Renal cortical epithelial cell (primary cell): ENCODE measurements around the gene JARID2. TPM values are rescaled to one million over a fixed set of nuclear protein-coding genes. Genes with fewer than 3 reads are reported as not detected.
"Not testable (repeated sequence)": the region's sequence is repeated elsewhere in the genome, so short reads cannot be mapped to it uniquely, and the experiment has no call there.

ENCODE experiments used
- DNase-seq: peaks from one replicate; pipeline ENCODE4 v3.0.0-alpha.2; 2011; ENCODE audit warnings: low read depth
- total RNA-seq: library from RNA; depleted of rRNA; stranded (reverse); fragments of >200 nt; gene quantifications from 2 replicates; pipeline ENCODE4 v1.2.3, GENCODE V29; 2014

Gene JARID2
- total RNA-seq, 1 donor from 2014 or later: 8.5 TPM

DNA sequence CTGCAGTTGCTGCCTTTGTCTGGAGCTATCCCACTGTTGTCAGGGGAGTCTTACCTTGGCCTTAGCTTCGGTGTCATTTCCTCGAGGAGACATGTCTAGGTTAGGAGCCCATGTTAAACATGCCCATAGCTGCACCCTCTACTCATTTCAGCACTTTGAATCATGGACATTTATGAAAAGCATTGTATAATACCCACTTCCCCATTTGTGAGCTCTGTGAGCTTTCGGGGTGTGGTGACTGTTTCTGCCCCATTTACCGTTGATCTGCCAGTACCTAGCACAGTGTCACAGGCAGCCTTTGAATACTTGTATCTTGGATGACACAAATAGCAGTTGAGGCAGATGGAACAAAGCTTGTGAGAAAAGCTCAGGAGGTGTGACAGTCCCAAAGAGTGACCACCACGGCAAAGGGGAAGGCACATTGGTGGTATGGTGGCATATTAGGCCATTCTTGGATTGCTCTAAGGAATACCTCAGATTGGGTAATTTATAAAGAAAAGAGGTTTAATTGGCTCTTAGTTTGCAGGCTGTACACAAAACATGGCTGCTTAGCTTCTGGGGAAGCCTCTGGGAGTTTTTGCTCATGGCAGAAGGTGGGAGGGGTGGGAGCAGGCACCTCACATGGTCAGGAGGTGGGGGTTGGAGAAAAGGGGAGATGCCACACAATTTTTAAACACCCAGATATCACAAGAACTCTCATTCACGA, 42.0 kb downstream of the JARID2 start:
- no peak for DNase-seq

DNA sequence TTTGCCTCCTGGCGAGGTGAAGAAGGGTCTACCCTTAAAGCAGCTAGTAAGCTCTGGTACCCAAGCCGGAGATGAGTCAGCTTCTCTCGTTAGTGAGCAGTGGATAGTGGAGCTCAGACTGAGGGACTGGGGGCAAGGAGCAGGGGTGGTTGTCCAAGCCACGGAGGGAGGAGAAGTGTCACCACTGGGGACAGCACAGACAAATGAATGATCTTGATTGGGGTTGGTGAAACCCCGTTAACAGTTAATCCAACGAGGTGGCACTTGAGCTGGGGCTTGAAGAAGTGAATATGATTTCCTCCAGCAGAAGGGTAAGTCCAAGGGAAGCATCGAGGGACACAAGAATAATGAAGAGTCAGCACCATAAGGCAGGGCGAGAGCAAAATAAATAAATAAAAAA, 43.0 kb downstream of the JARID2 start:
- DNase-seq: no peak

DNA sequence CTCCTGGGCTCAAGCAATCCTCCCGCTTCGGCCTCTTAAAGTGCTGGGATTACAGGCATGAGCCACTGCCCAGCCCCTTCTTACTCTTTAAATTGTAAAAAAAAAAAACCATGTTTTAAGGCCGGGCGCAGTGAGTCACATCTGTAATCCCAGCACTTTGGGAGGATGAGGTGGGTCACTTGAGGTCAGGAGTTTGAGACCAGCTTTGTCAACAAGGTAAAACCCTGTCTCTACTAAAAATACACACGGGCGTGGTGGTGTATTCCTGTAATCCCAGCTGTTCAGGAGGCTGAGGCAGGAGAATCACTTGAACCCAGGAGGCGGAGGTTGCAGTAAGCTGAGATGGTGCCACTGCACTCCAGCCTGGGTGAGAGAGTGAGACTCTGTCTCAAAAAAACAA, 43.6 kb downstream of the JARID2 start:
- DNase-seq: not testable (repeated sequence)

DNA sequence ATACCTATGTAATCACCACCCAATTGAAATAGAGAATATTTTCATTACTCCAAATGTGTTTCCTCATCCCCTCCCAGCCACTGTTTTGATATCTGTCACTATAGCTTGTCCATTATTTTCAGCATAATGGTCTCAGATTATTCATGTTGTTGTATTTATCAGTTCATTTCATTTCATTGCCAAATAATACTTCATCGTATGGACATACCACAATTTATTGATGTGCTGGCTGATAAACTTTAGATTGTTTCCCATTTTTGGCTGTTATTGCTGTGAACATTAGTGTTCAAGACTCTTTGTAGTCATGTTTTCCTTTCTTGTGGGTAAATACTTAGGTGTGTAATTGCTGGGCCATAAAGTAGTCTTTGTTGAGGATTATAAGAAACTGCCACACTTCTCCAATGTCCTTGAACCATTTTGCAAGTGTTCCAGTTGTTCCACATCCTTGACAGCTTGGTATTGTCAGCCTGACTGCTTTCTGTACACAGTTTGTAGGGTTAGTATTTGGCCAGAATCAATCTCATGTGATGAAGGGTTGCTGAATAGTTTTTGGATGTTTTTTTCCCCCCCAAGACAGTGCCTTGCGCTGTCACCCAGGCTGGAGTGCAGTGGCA, 44.3 kb downstream of the JARID2 start:
- DNase-seq: no peak

GRCh38 chr6:15290962-15291704, 45.3 kb downstream of the JARID2 start:
- peak; percentile 36 for DNase-seq

GRCh38 chr6:15292721-15293302, 46.9 kb downstream of the JARID2 start:
- no peak for DNase-seq

- DNase-seq: no peak
Measured at GRCh38 chr6:15293674-15294073, 47.8 kb downstream of the JARID2 start.

GRCh38 chr6:15294504-15294903, 48.6 kb downstream of the JARID2 start:
- no peak for DNase-seq

GRCh38 chr6:15296249-15296648, 50.4 kb downstream of the JARID2 start:
- no peak for DNase-seq

GRCh38 chr6:15296735-15297134, 50.9 kb downstream of the JARID2 start:
- DNase-seq: no peak

DNA sequence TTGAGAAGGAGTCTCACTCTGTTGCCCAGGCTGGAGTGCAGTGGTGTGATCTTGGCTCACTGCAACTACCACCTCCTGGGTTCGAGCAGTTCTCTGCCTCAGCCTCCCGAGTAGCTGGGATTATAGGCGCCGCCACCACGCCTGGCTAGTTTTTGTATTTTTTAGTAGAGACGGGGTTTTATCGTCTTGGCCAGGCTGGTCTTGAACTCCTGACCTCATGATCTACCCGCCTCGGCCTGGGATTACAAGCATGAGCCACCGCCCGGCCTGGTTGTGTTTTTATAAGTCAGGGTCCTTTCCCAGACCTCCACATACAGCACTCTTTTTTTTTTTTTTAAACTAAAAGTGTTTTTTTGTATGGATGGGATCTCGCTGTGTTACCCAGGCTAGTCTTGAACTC, 51.3 kb downstream of the JARID2 start:
- not testable (repeated sequence) for DNase-seq

DNA sequence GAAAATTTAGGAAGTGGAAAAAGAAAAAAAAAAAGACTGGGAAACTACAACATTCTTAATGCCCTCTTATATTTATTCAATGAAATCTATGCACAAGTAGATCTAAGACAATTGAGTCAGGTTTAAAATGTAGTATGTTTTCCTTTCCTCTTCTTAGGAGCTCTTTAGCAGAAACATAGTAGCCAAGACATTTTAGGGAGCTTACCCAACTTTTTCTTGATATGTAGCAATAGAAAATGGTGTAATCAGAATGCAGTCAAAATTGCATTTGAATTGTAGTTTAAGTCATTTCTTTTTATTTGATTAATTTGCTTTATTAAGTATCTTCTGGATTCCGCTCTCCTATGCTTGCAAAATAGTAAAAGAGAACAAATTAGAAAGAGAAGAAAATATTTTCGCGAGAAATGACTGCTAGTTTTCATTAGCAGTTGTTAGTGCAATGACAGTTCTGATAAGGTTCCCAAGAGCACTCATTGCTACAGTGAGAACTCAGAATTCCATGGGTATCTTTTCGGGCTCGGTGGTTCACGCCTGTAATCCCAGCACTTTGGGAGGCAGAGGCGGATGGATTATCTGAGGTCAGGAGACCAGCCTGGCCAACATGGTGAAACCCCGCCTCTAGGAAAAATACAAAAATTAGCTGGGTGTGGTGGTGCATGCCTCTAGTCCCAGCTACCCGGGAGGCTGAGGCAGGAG, 52.2 kb downstream of the JARID2 start:
- DNase-seq: no peak

- no peak for DNase-seq
Measured at GRCh38 chr6:15299430-15300131, 53.7 kb downstream of the JARID2 start.

- peak; percentile 33 for DNase-seq
Measured at GRCh38 chr6:15301179-15302006, 55.5 kb downstream of the JARID2 start.

DNA sequence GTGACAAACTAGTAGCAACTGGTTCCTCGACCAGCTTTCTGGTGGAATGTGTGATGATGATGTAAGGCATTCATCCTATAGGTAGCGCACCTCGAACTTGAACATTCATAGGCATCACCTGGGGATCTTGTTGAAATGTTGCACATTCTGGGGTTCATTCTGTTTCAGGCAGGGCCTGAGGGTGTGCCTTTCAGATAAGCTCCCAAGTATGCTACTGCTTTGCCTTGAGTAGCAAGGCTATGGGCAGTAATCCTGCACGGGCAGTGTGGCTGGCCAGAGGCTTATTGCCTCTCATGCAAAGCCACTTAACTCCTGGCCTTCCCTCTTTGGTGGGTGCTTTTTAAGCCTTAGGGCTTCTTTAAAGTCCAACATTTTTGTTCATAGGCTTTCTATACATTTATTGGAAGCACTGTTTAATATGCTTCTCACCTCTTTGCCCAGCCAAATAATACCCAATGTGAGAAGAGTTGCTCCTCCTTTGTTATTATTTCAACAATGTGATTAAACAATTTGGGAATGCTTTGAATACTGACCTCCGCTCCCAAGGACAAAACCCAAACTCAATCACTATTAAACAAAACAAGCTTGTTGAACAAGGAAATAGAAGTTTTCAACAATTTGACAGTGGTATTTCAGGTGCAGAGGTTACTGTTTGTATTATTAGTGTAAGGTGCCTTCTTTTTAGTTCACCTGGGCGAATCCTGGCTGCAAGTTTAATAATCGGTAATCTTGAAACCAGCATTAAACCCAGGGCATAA, 57.5 kb downstream of the JARID2 start:
- DNase-seq: no peak

DNA sequence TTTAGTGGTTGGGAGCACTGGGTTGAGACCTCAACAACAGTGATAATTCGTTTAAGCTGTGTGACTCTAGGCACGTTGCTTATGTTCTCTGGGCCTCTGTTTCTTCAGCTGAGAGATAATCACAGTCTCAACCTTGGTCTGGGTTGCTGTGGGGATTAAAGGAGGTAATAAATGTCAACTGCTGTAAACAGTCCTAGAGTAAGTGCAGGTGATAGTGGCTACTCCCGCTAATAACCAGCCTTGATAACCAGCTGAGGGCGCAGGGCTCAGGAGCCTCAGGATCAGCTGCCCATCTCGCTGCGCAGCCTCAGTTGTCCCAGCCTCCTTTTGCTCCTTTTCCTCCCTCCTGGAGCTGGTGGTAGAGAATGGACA, 58.0 kb downstream of the JARID2 start:
- DNase-seq: no peak

DNA sequence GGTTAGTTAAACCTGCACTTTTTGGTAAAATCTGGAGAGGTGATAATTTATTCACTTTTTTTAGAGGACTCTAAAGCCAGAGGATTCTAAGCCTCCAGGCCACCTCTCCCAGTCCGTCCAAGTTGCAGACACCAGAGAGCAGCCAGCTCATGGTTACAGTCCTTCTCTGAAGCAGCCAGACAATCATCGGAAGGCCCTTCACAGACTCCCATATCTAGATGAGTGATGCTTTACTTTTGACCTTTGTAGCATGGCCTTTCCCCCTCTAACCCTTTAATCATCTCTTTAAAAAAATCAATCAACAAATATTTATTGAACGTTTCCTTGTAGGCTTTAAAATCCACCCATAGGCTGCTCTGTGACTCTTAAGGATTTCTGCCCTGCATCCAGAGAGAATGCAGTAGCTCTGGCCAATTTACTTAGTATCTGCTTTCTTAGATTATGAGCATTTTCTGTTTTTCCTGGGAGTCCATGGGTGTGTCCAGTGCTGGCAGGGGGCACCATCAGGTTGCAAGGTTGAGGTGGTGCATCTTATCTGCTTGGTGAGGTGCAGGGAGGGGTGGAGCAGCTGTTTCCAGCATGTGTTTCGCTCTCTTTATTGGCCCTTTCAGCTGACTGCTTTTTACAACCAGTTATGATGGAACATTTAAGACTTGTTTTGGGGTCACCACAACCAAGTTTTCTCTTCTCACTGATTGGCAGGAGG, 58.6 kb downstream of the JARID2 start:
- DNase-seq: no peak

DNA sequence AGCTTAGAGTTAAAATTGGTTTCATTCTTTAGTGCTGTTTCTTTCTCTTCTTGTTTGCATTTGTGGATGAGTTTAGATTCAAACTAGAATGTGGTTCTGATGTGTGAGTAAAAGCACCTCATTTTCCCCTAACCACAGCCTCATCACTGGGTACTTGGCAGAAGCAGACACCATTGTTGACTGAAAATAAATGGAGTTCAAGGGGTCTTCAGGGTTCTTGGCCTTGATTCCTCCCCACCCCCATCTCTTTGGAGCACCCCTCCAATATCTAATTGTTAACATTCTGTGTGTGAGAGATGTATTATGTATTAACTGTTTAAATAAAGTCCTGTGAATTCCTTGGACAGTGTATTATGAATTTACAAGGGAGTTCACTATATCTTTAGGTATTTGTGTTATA, 59.6 kb downstream of the JARID2 start:
- DNase-seq: no peak

DNA sequence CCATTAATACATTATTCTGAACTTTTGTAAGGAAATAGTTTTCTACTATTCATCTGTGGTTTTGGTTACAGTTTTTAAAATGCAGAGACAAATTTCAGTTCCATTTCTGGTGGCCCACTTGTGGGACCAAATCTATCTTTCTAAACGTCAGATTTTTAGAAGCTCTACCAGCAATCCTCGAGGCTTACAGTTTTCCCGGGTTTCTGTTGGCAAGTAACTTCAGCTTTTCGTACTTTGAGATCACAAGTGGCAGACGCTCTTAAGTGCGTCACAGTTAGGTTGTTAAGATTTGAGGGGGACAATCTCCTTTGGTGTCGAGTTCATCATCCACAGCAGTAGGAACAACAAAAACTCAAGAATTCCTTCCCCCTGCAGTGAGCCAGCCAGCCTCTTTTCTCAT, 60.0 kb downstream of the JARID2 start:
- no peak for DNase-seq
